ENCODE measurements around the gene ZNF770. TPM values are rescaled to one million over a fixed set of nuclear protein-coding genes. Genes with fewer than 3 reads are reported as not detected.
A peak's percentile ranks its signal among the peaks of the same experiment; 100 is the strongest.

Gene ZNF770, protein sequence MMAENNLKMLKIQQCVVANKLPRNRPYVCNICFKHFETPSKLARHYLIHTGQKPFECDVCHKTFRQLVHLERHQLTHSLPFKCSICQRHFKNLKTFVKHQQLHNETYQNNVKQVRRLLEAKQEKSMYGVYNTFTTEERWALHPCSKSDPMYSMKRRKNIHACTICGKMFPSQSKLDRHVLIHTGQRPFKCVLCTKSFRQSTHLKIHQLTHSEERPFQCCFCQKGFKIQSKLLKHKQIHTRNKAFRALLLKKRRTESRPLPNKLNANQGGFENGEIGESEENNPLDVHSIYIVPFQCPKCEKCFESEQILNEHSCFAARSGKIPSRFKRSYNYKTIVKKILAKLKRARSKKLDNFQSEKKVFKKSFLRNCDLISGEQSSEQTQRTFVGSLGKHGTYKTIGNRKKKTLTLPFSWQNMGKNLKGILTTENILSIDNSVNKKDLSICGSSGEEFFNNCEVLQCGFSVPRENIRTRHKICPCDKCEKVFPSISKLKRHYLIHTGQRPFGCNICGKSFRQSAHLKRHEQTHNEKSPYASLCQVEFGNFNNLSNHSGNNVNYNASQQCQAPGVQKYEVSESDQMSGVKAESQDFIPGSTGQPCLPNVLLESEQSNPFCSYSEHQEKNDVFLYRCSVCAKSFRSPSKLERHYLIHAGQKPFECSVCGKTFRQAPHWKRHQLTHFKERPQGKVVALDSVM
- 42.6 and 67.4 TPM in 2 replicates for total RNA-seq (2013; cell fraction: nucleolus; rRNA removed)
- 23.4 and 27.5 TPM in 2 replicates for total RNA-seq (2014; rRNA removed)
- total RNA-seq (2014; rRNA removed; fragmentation: Illumina TruSeq; extraction: Trizol) = 24.9 and 26.2 TPM in 2 replicates
- total RNA-seq (2021) = 32.8 and 34.4 TPM in 2 replicates
- polyA plus RNA-seq (2011; ENCODE audit: low read depth) = 7.5 TPM
- 27.1 and 42.8 TPM in 2 replicates for polyA plus RNA-seq (2011; rRNA removed)
- 9.4 and 12.5 TPM in 2 replicates for polyA plus RNA-seq (2011; cell fraction: cytosol; rRNA removed)
- polyA plus RNA-seq (2011; cell fraction: nucleus; rRNA removed) = 10.8 and 12.4 TPM in 2 replicates
- polyA plus RNA-seq (2012) = 9.5 and 16.1 TPM in 2 replicates
- 28.1 and 35.1 TPM in 2 replicates for polyA plus RNA-seq (2014; fragmentation: Illumina TruSeq; extraction: Trizol)
- polyA plus RNA-seq (2014; fragmentation: Nextera tagmentation; extraction: Ambion mirVana) = 1 to 10 TPM; 1.8 to 5.6 TPM
- polyA plus RNA-seq (2014; rRNA removed) = 13.4 and 16.3 TPM in 2 replicates
- polyA plus RNA-seq (2016; fragmentation: Nextera tagmentation; extraction: Ambion mirVana) = 100 to 1,000 TPM; 116 to 118 TPM
- polyA minus RNA-seq (2011; rRNA and poly(A)+ RNA removed) = 38.8 and 82.5 TPM in 2 replicates
- 17.0 and 21.2 TPM in 2 replicates for polyA minus RNA-seq (2011; cell fraction: cytosol; rRNA and poly(A)+ RNA removed)
- 11.4 and 14.7 TPM in 2 replicates for polyA minus RNA-seq (2011; cell fraction: nucleus; rRNA and poly(A)+ RNA removed)
- percentile 96 among the genes with signal in this experiment for Bru-seq, nascent RNA
- percentile 97 among the genes with signal in this experiment for BruChase-seq, experiment 1, labeled RNA remaining after a 6-hour chase
- percentile 98 among the genes with signal in this experiment for BruChase-seq, experiment 2, labeled RNA remaining after a 2-hour chase
- long read RNA-seq, experiment 1, full-length matches to known transcripts = 8 of 10 reads
- long read RNA-seq, experiment 1, partial matches to known transcripts = 0 of 10 reads
- long read RNA-seq, experiment 1, other reads (novel, unspliced or antisense) = 2 of 10 reads
- long read RNA-seq, experiment 2, full-length matches to known transcripts = 124 of 138 reads
- long read RNA-seq, experiment 2, partial matches to known transcripts = 0 of 138 reads
- long read RNA-seq, experiment 2, other reads (novel, unspliced or antisense) = 14 of 138 reads

- peaks cover 46% of the 10 kb centered on the region for H3K79me2 ChIP-seq (ENCODE audit: control insufficient read depth, insufficient read depth, low read length)
- peak within 1 kb of the TSS; percentile 98 for H2AFZ ChIP-seq (ENCODE audit: control insufficient read depth, low read depth, low read length)
- in situ Hi-C loops (cut with MboI) (no loop called here), intact Hi-C loops (cut with micrococcal nuclease; ENCODE audit: unreplicated experiment) (loop anchor here (1.0 to 10.0 kb wide), 3 partner anchors 19 to 147 kb away; partner anchors contain the start of gene AQR)
- peaks cover 0 to 6% of the 10 kb centered on the region in 2 experiments; a peak in 1 of 4 replicates for H3K36me3 ChIP-seq (ENCODE audit: control insufficient read depth in 2 of 2, insufficient read depth in 2 of 2, low read length in 1 of 2)
- ChIA-PET RAD21 (ENCODE audit: unreplicated experiment) (interaction anchor here (0.6 to 2.1 kb wide), 4 partner anchors 19 to 149 kb away, joined by 3 to 19 read pairs (median 3); partner anchors contain the start of gene AQR), POLR2A (interaction anchor here (0.5 to 3.4 kb wide), 3 partner anchors 19 to 52 kb away, joined by 3 to 33 read pairs (median 4); partner anchors contain the start of gene AQR), SMC1A (ENCODE audit: uncharacterized antibody, unreplicated experiment) (interaction anchor here (1.0 to 2.9 kb wide), 5 partner anchors 12 to 21 kb away, joined by 3 to 10 read pairs (median 7); partner anchors contain the start of gene AQR), CTCF (interaction anchor here (9.3 kb wide), 1 partner anchor 19 kb away, joined by 81 read pairs; the partner anchor contains the start of gene AQR)
- peak within 1 kb of the TSS; percentile 95 for H3K4me2 ChIP-seq (ENCODE audit: control insufficient read depth, insufficient read depth)
- peak within 1 kb of the TSS; percentile 96 for H3K27ac ChIP-seq (ENCODE audit: control insufficient read depth, insufficient read depth)
- 0 out of 2 replicates have a peak, but pooled peaks cover 5% of the 10 kb centered on the region for H4K20me1 ChIP-seq (ENCODE audit: control insufficient read depth, insufficient read depth)
- no peaks in the 10 kb centered on the region for H3K9me3 ChIP-seq (replicated peaks; ENCODE audit: control insufficient read depth, insufficient read depth, low read length)
- FAIRE-seq = peak; percentile 78
- peak within 1 kb of the TSS; percentile 97 for H3K4me3 ChIP-seq
- BruUV-seq (replicated peaks) = TSS peak; percentile 88
- ATAC-seq = peak; percentile 87
- H3K27me3 ChIP-seq (replicated peaks in 1 of 2; ENCODE audit: control insufficient read depth in 2 of 2, insufficient read depth in 2 of 2, low read length in 1 of 2) = no peaks in the 10 kb centered on the region
- H3K9ac ChIP-seq (ENCODE audit: control insufficient read depth, insufficient read depth, low read length) = peak within 1 kb of the TSS; percentile 96
- DNase-seq (ENCODE audit: low read depth, low spot score) = peak; percentile 44
- under 1% methylated on average over 58 of the region's 60 CpGs for WGBS (ENCODE audit: insufficient coverage, insufficient replicate concordance, low lambda C conversion rate, missing lambda C conversion rate)
- H3K4me1 ChIP-seq (ENCODE audit: control insufficient read depth, insufficient read depth, low read length) = peaks cover 20% of the 10 kb centered on the region
- peak; percentile 88 for TF ChIP-seq NR2C1 (IDR thresholded peaks at IDR 0.05)
- TF ChIP-seq HDAC2 (IDR thresholded peaks at IDR 0.05) = no peak
- peak; percentile 96 for TF ChIP-seq IKZF1 (conservative IDR thresholded peaks at IDR 0.05)
- no peak for TF ChIP-seq ZBTB33 (IDR thresholded peaks at IDR 0.05)
- TF ChIP-seq EED (IDR thresholded peaks at IDR 0.05; ENCODE audit: low read depth) = no peak
- peak; percentile 93 for TF ChIP-seq SMARCA5 (IDR thresholded peaks at IDR 0.05)
- TF ChIP-seq ZNF24 (IDR thresholded peaks at IDR 0.05) = peak; percentile 77
- TF ChIP-seq RUNX3 (IDR thresholded peaks at IDR 0.05; ENCODE audit: low read length) = peak; percentile 12
- TF ChIP-seq SPI1 (IDR thresholded peaks at IDR 0.05; ENCODE audit: borderline replicate concordance, insufficient read depth, low read depth, low read length) = peak; percentile 74; the same call in 1 of the 2 replicates
- TF ChIP-seq BACH1 (IDR thresholded peaks at IDR 0.05; ENCODE audit: borderline replicate concordance) = peak; percentile 90
- 0 out of 2 replicates have a peak, but pooled peaks have one; percentile 8 for TF ChIP-seq FOXM1 (IDR thresholded peaks at IDR 0.05; ENCODE audit: low read depth, low read length)
- TF ChIP-seq NRF1 (conservative IDR thresholded peaks at IDR 0.05; ENCODE audit: low read depth, low read length) = peak; percentile 63
These were observed at the start of gene ZNF770 for GRCh38 chr15:34988027-34988902. Gene ZNF770 (minus strand): TSS chr15:34988287. CDS start chr15:34983434, 4,853 bp downstream.

All from GM12878 (cell line).